ENCODE data around the gene DCST1. TPM values are rescaled to one million over a fixed set of nuclear protein-coding genes. Genes with fewer than 3 reads are reported as not detected.

DCST1 gene
- total RNA-seq, 1 experiment from 2014 or later, result 0.22 TPM

GRCh38 chr1:154992721-154993571, 40.7 kb upstream of the DCST1 start:
- intact Hi-C loops (cut with micrococcal nuclease; ENCODE audit: unreplicated experiment), result no loop called here
- Histone ChIP-seq H3K4me1 (replicated peaks; ENCODE audit: insufficient read depth) (peaks cover 19% of the 10 kb centered on the region), H3K79me2 (ENCODE audit: low read depth) (peaks cover 12% of the 10 kb centered on the region), H2AFZ (no peak overlapping the region), H3K27ac (no peak overlapping the region), H4K20me1 (ENCODE audit: insufficient read depth) (no peaks in the 10 kb centered on the region), H3F3A (ENCODE audit: insufficient read depth, low read depth) (peaks cover 54% of the 10 kb centered on the region), H3K4me2 (no peak overlapping the region), H3K27me3 (ENCODE audit: insufficient read depth, low read depth) (no peaks in the 10 kb centered on the region), H3K9me2 (ENCODE audit: insufficient read depth) (no peaks in the 10 kb centered on the region), H3K4me3 (no peak overlapping the region), H3K36me3 (ENCODE audit: low read depth) (peaks cover 9% of the 10 kb centered on the region), H3K9me3 (ENCODE audit: insufficient read depth, low read depth) (no peaks in the 10 kb centered on the region)
- TF ChIP-seq, protein P1, sequence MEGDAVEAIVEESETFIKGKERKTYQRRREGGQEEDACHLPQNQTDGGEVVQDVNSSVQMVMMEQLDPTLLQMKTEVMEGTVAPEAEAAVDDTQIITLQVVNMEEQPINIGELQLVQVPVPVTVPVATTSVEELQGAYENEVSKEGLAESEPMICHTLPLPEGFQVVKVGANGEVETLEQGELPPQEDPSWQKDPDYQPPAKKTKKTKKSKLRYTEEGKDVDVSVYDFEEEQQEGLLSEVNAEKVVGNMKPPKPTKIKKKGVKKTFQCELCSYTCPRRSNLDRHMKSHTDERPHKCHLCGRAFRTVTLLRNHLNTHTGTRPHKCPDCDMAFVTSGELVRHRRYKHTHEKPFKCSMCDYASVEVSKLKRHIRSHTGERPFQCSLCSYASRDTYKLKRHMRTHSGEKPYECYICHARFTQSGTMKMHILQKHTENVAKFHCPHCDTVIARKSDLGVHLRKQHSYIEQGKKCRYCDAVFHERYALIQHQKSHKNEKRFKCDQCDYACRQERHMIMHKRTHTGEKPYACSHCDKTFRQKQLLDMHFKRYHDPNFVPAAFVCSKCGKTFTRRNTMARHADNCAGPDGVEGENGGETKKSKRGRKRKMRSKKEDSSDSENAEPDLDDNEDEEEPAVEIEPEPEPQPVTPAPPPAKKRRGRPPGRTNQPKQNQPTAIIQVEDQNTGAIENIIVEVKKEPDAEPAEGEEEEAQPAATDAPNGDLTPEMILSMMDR (conservative IDR thresholded peaks at IDR 0.05), result no peak; the same call in 1 of the 2 replicates
- TF ChIP-seq EZH2 (IDR thresholded peaks at IDR 0.05; ENCODE audit: low read depth), result no peak
- BruUV-seq (replicated peaks), result no TSS peak
- CTCF ChIA-PET, result no interaction called here
- DNase-seq, result no peak
- POLR2A ChIA-PET (ENCODE audit: unreplicated experiment), result interaction anchor here (0.5 to 0.7 kb wide), 5 partner anchors 8 to 939 kb away, joined by 3 to 16 read pairs (median 6); partner anchors contain the start of gene PBXIP1

DNA sequence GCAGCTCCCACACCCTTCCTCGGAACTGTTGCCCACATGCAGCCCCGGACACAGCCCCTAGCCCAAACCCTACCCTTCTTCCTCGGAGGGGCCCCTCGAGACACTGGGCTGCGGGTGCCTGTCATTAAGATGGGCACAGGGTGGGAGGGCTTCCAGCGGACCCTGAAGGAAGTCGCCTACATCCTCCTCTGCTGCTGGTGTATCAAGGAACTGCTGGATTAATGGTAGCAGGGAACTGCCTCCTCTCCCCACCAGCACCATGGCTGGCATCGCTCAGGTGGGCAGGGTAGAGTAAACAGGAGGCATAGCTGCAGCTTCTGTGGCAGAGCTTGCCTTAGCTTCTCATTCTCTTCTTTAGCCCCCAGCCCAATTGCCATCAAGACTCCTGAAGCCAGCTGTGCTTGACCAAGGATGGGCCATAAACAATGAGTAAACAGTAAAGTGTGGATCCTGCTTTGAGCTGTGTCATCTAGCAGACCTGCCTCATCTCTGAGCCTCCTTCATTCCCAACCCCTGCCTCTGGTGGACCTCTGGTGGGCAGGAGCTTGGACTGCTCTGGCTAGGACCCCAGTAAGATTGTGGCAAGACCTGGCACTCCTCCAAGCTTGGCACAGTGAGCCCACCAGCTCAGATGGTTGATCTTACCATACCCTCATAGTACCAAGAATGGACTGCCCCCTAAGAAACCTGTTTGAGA, 39.9 kb upstream of the DCST1 start, which contains the start of gene LENEP:
LENEP (plus strand) TSS at position 15 of the 697 bp plus-strand sequence; CDS start at position 37, 22 bp downstream.
- ChIA-PET POLR2A (ENCODE audit: unreplicated experiment) (interaction anchor here (0.5 to 1.1 kb wide), 8 partner anchors 7 to 938 kb away, joined by 3 to 16 read pairs (median 4); partner anchors contain the start of genes FLAD1 and PBXIP1), CTCF (interaction anchor here (0.6 to 0.7 kb wide), 3 partner anchors 22 to 45 kb away, joined by 3 to 4 read pairs (median 3); no protein-coding TSS in a partner anchor)

More for the DNA sequence above, 39.9 kb upstream of the DCST1 start, which contains the start of gene LENEP:
- H3K9me3 ChIP-seq (ENCODE audit: insufficient read depth, low read depth), result no peaks in the 10 kb centered on the region
- no peaks in the 10 kb centered on the region for H3K9me2 ChIP-seq (ENCODE audit: insufficient read depth)
- no peaks in the 10 kb centered on the region for H4K20me1 ChIP-seq (ENCODE audit: insufficient read depth)
- intact Hi-C loops (cut with micrococcal nuclease; ENCODE audit: unreplicated experiment), result no loop called here
- H3K36me3 ChIP-seq (ENCODE audit: low read depth), result peaks cover 3% of the 10 kb centered on the region; the same call in 1 of the 2 replicates
- H3K27me3 ChIP-seq (ENCODE audit: insufficient read depth, low read depth), result no peaks in the 10 kb centered on the region
- peaks cover 4% of the 10 kb centered on the region; the same call in 1 of the 2 replicates for H3K79me2 ChIP-seq (ENCODE audit: low read depth)
- H3F3A ChIP-seq (ENCODE audit: insufficient read depth, low read depth), result peaks cover 53% of the 10 kb centered on the region
- no peak within 1 kb of the TSS for H3K4me2 ChIP-seq
- DNase-seq, result no peak
- no peak within 1 kb of the TSS for H2AFZ ChIP-seq
- BruUV-seq (replicated peaks), result no TSS peak
- H3K4me1 ChIP-seq (replicated peaks; ENCODE audit: insufficient read depth), result peaks cover 19% of the 10 kb centered on the region; the same call in 1 of the 2 replicates
- TF ChIP-seq, protein P1 (conservative IDR thresholded peaks at IDR 0.05), result no peak
- TF ChIP-seq EZH2 (IDR thresholded peaks at IDR 0.05; ENCODE audit: low read depth), result no peak
- H3K4me3 ChIP-seq, result no peak within 1 kb of the TSS
- H3K27ac ChIP-seq, result peak within 1 kb of the TSS; percentile 20
